OCI-LY3 (cell line): ENCODE measurements around the gene KAZN.

ENCODE experiments used
- H2AFZ ChIP-seq: fragments of 200-600, 300-600 bp; shearing (Covaris generic); 2 replicates; pipeline ENCODE4 v1.6.0; 2014; ENCODE audit warnings: antibody characterized with exemption, low read depth, low read length
- H3K27ac ChIP-seq: fragments of 200-600, 300-600 bp; sonication (generic); 2 replicates; pipeline ENCODE4 v1.5.1; 2014; ENCODE audit warnings: mild to moderate bottlenecking, low read length, moderate library complexity, mixed read lengths
- H3K27me3 ChIP-seq: fragments of 200-600, 300-600 bp; sonication (generic); 2 replicates; pipeline ENCODE4 v1.6.1; 2014; ENCODE audit warnings: low read depth, low read length, mixed read lengths
- H3K36me3 ChIP-seq: fragments of 200-600, 300-600 bp; sonication (generic); replicated peaks from 2 replicates; pipeline ENCODE3; 2014; ENCODE audit warnings: low read depth, low read length, mixed read lengths
- H3K4me1 ChIP-seq: fragments of 300-600, 200-600 bp; sonication (generic); 2 replicates; pipeline ENCODE4 v1.6.1; 2014; ENCODE audit warnings: low read length, mixed read lengths
- H3K4me2 ChIP-seq: fragments of 200-600, 300-600 bp; sonication (generic); 2 replicates; pipeline ENCODE4 v1.6.1; 2014; ENCODE audit warnings: low read length, mixed read lengths
- H3K4me3 ChIP-seq: fragments of 300-600, 200-600 bp; sonication (generic); 2 replicates; pipeline ENCODE4 v1.5.1; 2014; ENCODE audit warnings: antibody characterized with exemption, mild to moderate bottlenecking, low read length, moderate library complexity
- H3K79me2 ChIP-seq: fragments of 300-600, 200-600 bp; shearing (Covaris generic); 2 replicates; pipeline ENCODE4 v1.6.1; 2014; ENCODE audit warnings: mild to moderate bottlenecking, low read length, mixed read lengths
- H3K9ac ChIP-seq: fragments of 300-600, 200-600 bp; shearing (Covaris generic); 2 replicates; pipeline ENCODE4 v1.6.0; 2014; ENCODE audit warnings: mild to moderate bottlenecking, low read length, moderate library complexity
- H3K9me3 ChIP-seq: fragments of 200-600, 300-600 bp; shearing (Covaris generic); 2 replicates; pipeline ENCODE4 v1.6.1; 2014; ENCODE audit warnings: low read length, mixed read lengths; ENCODE audit not compliant: insufficient read depth
- H4K20me1 ChIP-seq: fragments of 200-600, 300-600 bp; sonication (generic); 2 replicates; pipeline ENCODE4 v1.6.1; 2016; ENCODE audit warnings: low read length, mixed read lengths; ENCODE audit not compliant: insufficient read depth
- EZH2phosphoT487 ChIP-seq: fragments of 200-600 bp; shearing (Covaris generic); IDR thresholded peaks from 2 replicates; pipeline ENCODE4 v1.6.1; 2018; ENCODE audit warnings: antibody characterized with exemption, mixed run types, low read depth
- TF ChIP-seq, protein P1 (sequence below): fragments of 200-600, 300-600 bp; sonication (generic); IDR thresholded peaks from 2 replicates; pipeline ENCODE4 v1.5.1; 2014; ENCODE audit warnings: antibody characterized with exemption, low read length, low read depth

Gene KAZN

DNA sequence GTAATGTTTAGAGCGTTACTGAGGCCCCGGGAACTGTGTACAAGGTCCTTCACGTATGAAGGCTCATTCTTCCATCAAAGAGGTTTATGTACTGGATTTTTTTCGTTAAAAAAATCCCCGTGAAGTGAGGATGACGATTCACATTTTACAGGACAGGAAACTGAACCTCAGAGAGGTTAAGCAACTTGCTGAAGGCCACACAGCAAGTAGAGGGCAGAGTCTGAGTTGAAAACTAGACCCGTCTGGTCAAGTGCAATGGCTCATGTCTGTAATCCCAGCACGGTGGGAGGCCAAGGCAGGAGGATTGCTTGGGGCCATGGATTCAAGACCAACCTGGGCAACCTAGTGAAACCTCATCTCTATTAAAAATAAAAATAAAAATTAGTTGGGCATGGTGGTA is 140.2 kb downstream of the KAZN start:
- no peaks in the 10 kb centered on the region for H3K27me3 ChIP-seq

DNA sequence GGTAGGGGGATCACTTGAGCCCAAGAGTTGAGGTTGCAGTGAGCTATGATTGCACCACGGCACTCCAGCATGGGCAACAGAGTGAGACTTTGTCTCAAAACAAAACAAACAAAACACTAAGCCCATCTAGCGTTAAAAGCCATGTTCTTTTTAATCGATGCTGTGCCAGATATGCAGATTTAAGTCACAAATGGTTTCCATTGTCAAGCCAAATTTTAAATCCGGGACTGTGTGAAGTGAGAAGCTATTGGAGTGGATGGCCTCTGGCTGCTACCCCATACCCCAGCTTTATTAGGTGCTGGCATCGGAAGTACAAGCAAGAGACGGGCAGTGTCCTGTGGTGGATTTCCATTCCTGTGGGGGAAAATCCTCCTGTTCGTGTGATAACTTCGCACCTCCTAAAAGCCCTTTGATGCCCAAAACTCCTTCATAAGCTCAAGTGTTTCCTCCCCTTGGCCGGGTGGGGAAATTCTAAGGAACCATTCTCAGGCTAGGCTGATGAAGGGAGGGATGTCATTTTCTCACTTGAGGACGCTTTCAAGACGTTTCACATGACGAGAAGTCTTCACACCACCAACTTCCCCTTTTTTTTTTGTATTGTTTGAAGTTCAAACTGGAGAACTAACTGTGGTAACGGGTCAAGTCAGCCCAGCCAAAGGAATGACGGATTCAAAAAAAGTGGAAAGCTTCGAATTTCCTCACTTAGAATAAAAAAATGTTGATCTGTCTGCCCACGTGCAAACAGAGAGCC is 140.8 kb downstream of the KAZN start:
- TF ChIP-seq, protein P1, sequence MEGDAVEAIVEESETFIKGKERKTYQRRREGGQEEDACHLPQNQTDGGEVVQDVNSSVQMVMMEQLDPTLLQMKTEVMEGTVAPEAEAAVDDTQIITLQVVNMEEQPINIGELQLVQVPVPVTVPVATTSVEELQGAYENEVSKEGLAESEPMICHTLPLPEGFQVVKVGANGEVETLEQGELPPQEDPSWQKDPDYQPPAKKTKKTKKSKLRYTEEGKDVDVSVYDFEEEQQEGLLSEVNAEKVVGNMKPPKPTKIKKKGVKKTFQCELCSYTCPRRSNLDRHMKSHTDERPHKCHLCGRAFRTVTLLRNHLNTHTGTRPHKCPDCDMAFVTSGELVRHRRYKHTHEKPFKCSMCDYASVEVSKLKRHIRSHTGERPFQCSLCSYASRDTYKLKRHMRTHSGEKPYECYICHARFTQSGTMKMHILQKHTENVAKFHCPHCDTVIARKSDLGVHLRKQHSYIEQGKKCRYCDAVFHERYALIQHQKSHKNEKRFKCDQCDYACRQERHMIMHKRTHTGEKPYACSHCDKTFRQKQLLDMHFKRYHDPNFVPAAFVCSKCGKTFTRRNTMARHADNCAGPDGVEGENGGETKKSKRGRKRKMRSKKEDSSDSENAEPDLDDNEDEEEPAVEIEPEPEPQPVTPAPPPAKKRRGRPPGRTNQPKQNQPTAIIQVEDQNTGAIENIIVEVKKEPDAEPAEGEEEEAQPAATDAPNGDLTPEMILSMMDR: no peak
- TF ChIP-seq EZH2phosphoT487: no peak
- no peaks in the 10 kb centered on the region for H3K4me1 ChIP-seq
- H4K20me1 ChIP-seq: no peaks in the 10 kb centered on the region
- H3K27ac ChIP-seq: no peak overlapping the region
- H3K36me3 ChIP-seq: no peaks in the 10 kb centered on the region
- H3K9ac ChIP-seq: no peak overlapping the region
- H3K4me2 ChIP-seq: no peak overlapping the region
- no peak overlapping the region for H2AFZ ChIP-seq
- H3K27me3 ChIP-seq: no peaks in the 10 kb centered on the region
- H3K4me3 ChIP-seq: no peak overlapping the region
- no peaks in the 10 kb centered on the region for H3K79me2 ChIP-seq
- H3K9me3 ChIP-seq: no peaks in the 10 kb centered on the region

More for the DNA sequence above, 140.2 kb downstream of the KAZN start:
- Histone ChIP-seq H3K9me3 (no peaks in the 10 kb centered on the region), H3K4me2 (no peak overlapping the region), H3K4me1 (0 out of 2 replicates have a peak, but pooled peaks cover under 1% of the 10 kb centered on the region), H3K36me3 (no peaks in the 10 kb centered on the region), H3K79me2 (no peaks in the 10 kb centered on the region), H3K9ac (no peak overlapping the region), H3K4me3 (no peak overlapping the region), H3K27ac (no peak overlapping the region), H2AFZ (no peak overlapping the region), H4K20me1 (no peaks in the 10 kb centered on the region)
- TF ChIP-seq, protein P1: no peak

DNA sequence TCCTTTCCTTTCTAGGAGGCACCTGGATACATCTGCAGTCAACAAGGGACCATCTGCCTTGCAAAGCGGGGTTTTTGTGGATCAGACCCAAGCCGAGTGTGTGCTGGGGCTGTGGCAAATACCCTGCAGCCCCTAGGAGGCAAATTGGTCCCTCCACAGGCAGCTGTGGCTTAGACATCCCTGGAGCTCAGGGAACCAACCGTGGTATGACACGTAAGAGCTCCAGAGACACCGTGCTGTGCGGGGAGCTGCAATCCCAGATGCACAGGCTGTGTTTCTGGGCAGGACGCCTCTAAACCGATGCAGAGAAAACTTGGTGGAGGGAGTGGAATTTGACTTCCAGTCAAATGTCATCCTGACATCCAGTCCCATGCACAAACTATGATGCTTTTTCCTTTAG is 141.5 kb downstream of the KAZN start:
- Histone ChIP-seq H3K27ac (no peak overlapping the region), H3K9ac (no peak overlapping the region), H3K4me3 (no peak overlapping the region), H3K79me2 (no peaks in the 10 kb centered on the region), H2AFZ (no peak overlapping the region), H3K4me1 (no peaks in the 10 kb centered on the region), H3K4me2 (no peak overlapping the region), H3K36me3 (no peaks in the 10 kb centered on the region), H4K20me1 (no peaks in the 10 kb centered on the region), H3K9me3 (no peaks in the 10 kb centered on the region), H3K27me3 (no peaks in the 10 kb centered on the region)
- TF ChIP-seq EZH2phosphoT487: no peak
- TF ChIP-seq, protein P1: no peak

- no peak overlapping the region for H3K9ac ChIP-seq
- no peak overlapping the region for H3K4me2 ChIP-seq
- no peak overlapping the region for H3K27ac ChIP-seq
These were observed 142.6 kb downstream of the KAZN start for GRCh38 chr1:14741082-14741481.

More at GRCh38 chr1:14741082-14741481, 142.6 kb downstream of the KAZN start:
- no peaks in the 10 kb centered on the region for H3K9me3 ChIP-seq
- no peak overlapping the region for H3K4me3 ChIP-seq
- no peak for TF ChIP-seq EZH2phosphoT487
- TF ChIP-seq, protein P1: no peak
- no peaks in the 10 kb centered on the region for H4K20me1 ChIP-seq
- H3K27me3 ChIP-seq: no peaks in the 10 kb centered on the region
- H2AFZ ChIP-seq: no peak overlapping the region
- no peaks in the 10 kb centered on the region for H3K4me1 ChIP-seq
- H3K36me3 ChIP-seq: no peaks in the 10 kb centered on the region
- H3K79me2 ChIP-seq: no peaks in the 10 kb centered on the region
